DND-41 (cell line): ENCODE data around the gene AGAP9.
"Not testable (repeated sequence)": the region's sequence is repeated elsewhere in the genome, so short reads cannot be mapped to it uniquely, and the experiment has no call there.

ENCODE experiments used
- ATAC-seq: fragments of 200-7000 bp; cut with Tn5 transposase; 3 replicates; pipeline ENCODE4 v1.9.1; 2021; ENCODE audit warnings: low read depth; ENCODE audit not compliant: insufficient read depth
- DNase-seq: peaks from one replicate; pipeline ENCODE4 v3.0.0-alpha.2; 2020
- H2AFZ ChIP-seq: 2 replicates; pipeline ENCODE4 v1.6.0; 2012; ENCODE audit warnings: low read depth, low read length
- H3K27ac ChIP-seq: 2 replicates; pipeline ENCODE4 v1.5.1; 2012; ENCODE audit warnings: low read length, inconsistent platforms
- H3K27me3 ChIP-seq: fragments of 200-600 bp; sonication (generic); 2 replicates; pipeline ENCODE4 v1.6.0; 2012; ENCODE audit warnings: low read length, mild to moderate bottlenecking, inconsistent platforms; ENCODE audit not compliant: insufficient read depth, poor library complexity
- H3K36me3 ChIP-seq: 2 replicates; pipeline ENCODE4 v1.5.1; 2012; ENCODE audit warnings: low read length, inconsistent platforms; ENCODE audit not compliant: insufficient read depth
- H3K4me1 ChIP-seq: 2 replicates; pipeline ENCODE4 v1.5.1; 2012; ENCODE audit warnings: mild to moderate bottlenecking, low read length; ENCODE audit not compliant: insufficient read depth
- H3K4me2 ChIP-seq: 2 replicates; pipeline ENCODE4 v1.6.0; 2012; ENCODE audit warnings: mild to moderate bottlenecking, moderate library complexity, low read length, inconsistent platforms; ENCODE audit not compliant: insufficient read depth
- H3K4me3 ChIP-seq, 2 experiments: fragments of 200-600 bp in 1 of 2; shearing (Covaris generic) in 1 of 2; 2 replicates each; pipeline ENCODE4 v1.5.1; 2012 to 2016; ENCODE audit warnings: inconsistent platforms in 2 of 2, low read length in 2 of 2, mild to moderate bottlenecking in 2 of 2, low read depth in 1 of 2, moderate library complexity in 1 of 2
- H3K79me2 ChIP-seq: 2 replicates; pipeline ENCODE4 v1.6.0; 2012; ENCODE audit warnings: low read length, inconsistent platforms; ENCODE audit not compliant: insufficient read depth
- H3K9ac ChIP-seq: 2 replicates; pipeline ENCODE4 v1.6.0; 2012; ENCODE audit warnings: low read depth, mild to moderate bottlenecking, inconsistent platforms, low read length, moderate library complexity
- H3K9me3 ChIP-seq: 2 replicates; pipeline ENCODE4 v1.5.1; 2012; ENCODE audit warnings: low read length, moderate library complexity, mild to moderate bottlenecking, inconsistent platforms; ENCODE audit not compliant: insufficient read depth, severe bottlenecking
- H4K20me1 ChIP-seq: 2 replicates; pipeline ENCODE4 v1.6.0; 2012; ENCODE audit warnings: low read length; ENCODE audit not compliant: insufficient read depth

AGAP9 gene

DNA sequence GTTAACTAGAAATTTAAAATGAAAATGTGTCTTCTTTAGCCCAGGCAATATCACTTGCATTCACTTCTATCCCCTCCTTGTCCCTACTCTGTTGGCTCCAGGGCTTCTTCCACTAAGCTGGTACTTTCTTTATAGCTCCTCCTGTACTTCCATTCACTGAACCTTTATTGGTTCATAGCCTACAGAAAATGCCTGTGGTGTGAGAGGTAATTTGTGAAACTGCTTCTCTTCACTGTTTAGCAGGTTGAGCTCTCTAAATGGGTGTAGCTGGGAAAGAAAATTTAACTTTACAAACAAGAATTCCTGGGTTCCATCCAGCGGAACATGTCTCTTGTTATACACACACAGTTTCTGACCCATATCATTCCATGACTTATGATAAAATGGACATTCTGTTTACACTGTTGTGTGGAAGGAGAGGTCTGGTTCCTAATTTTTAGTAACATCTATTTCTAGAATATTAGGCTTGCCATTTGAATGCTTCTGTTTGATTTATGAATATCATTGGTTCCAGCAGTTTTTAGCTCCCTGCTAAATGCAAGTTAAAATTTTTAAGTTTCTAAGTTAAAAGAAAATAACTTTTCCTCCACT, 36.4 kb upstream of the AGAP9 start:
- not testable (repeated sequence) for ATAC-seq, H3K27me3 ChIP-seq, H3K4me3 ChIP-seq, H3K9me3 ChIP-seq, H3K9ac ChIP-seq, H3K4me1 ChIP-seq, H2AFZ ChIP-seq, H3K27ac ChIP-seq, H3K4me2 ChIP-seq, H3K79me2 ChIP-seq, H4K20me1 ChIP-seq, DNase-seq, H3K36me3 ChIP-seq

GRCh38 chr10:47558109-47558508, 34.7 kb upstream of the AGAP9 start:
- not testable (repeated sequence) for H3K9me3 ChIP-seq, H3K4me3 ChIP-seq, H3K27me3 ChIP-seq, H2AFZ ChIP-seq, H3K27ac ChIP-seq, H3K9ac ChIP-seq, DNase-seq, H4K20me1 ChIP-seq, ATAC-seq, H3K36me3 ChIP-seq, H3K79me2 ChIP-seq, H3K4me2 ChIP-seq, H3K4me1 ChIP-seq

DNA sequence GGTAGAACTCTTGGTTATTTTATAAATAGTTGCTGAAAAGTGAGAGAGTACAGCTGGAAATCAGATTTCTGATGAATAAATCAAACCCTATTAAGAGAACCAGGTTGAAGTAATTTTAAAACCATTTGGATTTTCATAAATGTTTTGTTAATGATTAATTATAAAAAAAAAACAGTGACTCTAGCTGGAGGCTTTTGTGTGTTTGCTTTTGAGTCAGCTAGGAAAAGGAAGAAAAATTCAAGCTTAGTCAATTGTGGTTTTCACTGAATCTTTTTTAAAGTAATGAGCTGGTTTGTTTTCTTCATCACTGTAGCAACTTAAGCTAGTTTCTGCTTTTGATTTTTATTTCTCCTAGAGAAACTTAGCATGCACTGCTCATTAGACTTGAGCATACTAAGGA, 34.2 kb upstream of the AGAP9 start:
- not testable (repeated sequence) for H3K79me2 ChIP-seq, H3K9me3 ChIP-seq, H3K27ac ChIP-seq, H4K20me1 ChIP-seq, DNase-seq, H3K36me3 ChIP-seq, H3K4me1 ChIP-seq, H2AFZ ChIP-seq, H3K4me2 ChIP-seq, H3K9ac ChIP-seq, ATAC-seq, H3K4me3 ChIP-seq, H3K27me3 ChIP-seq

- not testable (repeated sequence) for H3K4me1 ChIP-seq, H3K9ac ChIP-seq, H4K20me1 ChIP-seq, H2AFZ ChIP-seq, H3K4me3 ChIP-seq, H3K79me2 ChIP-seq, H3K36me3 ChIP-seq, H3K27ac ChIP-seq, H3K9me3 ChIP-seq, ATAC-seq, H3K27me3 ChIP-seq, DNase-seq, H3K4me2 ChIP-seq
These were observed 31.9 kb upstream of the AGAP9 start for GRCh38 chr10:47555334-47555733.

- not testable (repeated sequence) for DNase-seq, H3K36me3 ChIP-seq, H3K4me1 ChIP-seq, H3K79me2 ChIP-seq, H3K9me3 ChIP-seq, H3K27me3 ChIP-seq, H3K27ac ChIP-seq, H3K9ac ChIP-seq, ATAC-seq, H3K4me3 ChIP-seq, H4K20me1 ChIP-seq
- Histone ChIP-seq H3K4me2 (peak overlapping the region; percentile 41), H2AFZ (0 out of 2 replicates have a peak overlapping the region, but pooled peaks have one; percentile 45)
These were observed 31.1 kb upstream of the AGAP9 start for GRCh38 chr10:47554552-47554951.

- not testable (repeated sequence) for H3K4me1 ChIP-seq, H3K79me2 ChIP-seq, ATAC-seq, H4K20me1 ChIP-seq, H3K36me3 ChIP-seq, H3K9me3 ChIP-seq, H3K27me3 ChIP-seq
- H3K27ac ChIP-seq: peak overlapping the region; percentile 74
- H3K9ac ChIP-seq: peak overlapping the region; percentile 73
- peak overlapping the region; percentile 80 for H2AFZ ChIP-seq
- H3K4me3 ChIP-seq: peak overlapping the region; percentile 67 to 77; a peak in 3 of 4 replicates
- H3K4me2 ChIP-seq: peak overlapping the region; percentile 61
- DNase-seq: peak; percentile 18
These were observed 30.4 kb upstream of the AGAP9 start for GRCh38 chr10:47553860-47554247.

GRCh38 chr10:47553214-47553859, 29.9 kb upstream of the AGAP9 start:
- Histone ChIP-seq H3K4me2 (peak overlapping the region; percentile 68), H3K27ac (peak overlapping the region; percentile 87), H2AFZ (peak overlapping the region; percentile 97), H3K9ac (peak overlapping the region; percentile 73), H3K4me3 (peak overlapping the region; percentile 77 to 95; a peak in 3 of 4 replicates)
- not testable (repeated sequence) for H3K79me2 ChIP-seq, H3K9me3 ChIP-seq, H3K27me3 ChIP-seq, H3K4me1 ChIP-seq, H4K20me1 ChIP-seq, H3K36me3 ChIP-seq
- peak; percentile 92 for ATAC-seq
- peak; percentile 91 for DNase-seq
